Activated CD4-positive, alpha-beta T cell treated with anti-CD3 and anti-CD28 coated beads for 48 hours (primary cell): ENCODE results near the gene HNF4A.
"Not testable (repeated sequence)": the region's sequence is repeated elsewhere in the genome, so short reads cannot be mapped to it uniquely, and the experiment has no call there.

ENCODE experiments used
- DNase-seq: peaks from one replicate; pipeline ENCODE4 v3.0.0-alpha.2; 2020

Gene HNF4A

DNA sequence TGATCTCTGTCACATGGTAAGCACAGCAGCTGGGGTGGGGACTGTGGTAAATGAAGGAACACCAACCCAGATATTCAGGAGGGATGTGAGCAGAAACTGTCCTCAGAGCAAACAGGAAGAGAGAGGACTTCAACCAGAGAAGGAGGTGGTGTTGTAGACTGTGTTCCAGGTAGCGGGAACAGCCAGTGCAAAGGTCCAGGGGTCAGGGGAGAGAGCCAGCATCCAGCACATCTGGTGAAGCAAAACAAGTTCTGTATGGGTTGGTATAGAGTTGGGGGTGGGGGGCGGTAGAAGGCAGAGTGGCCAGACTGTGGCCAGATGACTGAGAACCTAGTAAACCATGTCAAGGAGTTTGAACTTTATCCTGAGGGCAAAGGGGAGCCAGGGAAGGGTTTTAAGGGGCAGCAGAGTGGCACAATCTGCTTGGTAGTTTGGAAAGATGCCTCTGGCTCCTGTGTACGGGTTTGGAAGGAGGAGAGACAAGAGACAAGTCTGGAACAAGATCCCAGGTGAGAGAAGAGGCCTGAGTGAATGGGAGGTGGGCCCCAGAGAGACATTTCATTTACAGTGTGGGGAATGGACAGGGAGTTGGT, 92.4 kb downstream of the HNF4A start:
- DNase-seq, result no peak

DNA sequence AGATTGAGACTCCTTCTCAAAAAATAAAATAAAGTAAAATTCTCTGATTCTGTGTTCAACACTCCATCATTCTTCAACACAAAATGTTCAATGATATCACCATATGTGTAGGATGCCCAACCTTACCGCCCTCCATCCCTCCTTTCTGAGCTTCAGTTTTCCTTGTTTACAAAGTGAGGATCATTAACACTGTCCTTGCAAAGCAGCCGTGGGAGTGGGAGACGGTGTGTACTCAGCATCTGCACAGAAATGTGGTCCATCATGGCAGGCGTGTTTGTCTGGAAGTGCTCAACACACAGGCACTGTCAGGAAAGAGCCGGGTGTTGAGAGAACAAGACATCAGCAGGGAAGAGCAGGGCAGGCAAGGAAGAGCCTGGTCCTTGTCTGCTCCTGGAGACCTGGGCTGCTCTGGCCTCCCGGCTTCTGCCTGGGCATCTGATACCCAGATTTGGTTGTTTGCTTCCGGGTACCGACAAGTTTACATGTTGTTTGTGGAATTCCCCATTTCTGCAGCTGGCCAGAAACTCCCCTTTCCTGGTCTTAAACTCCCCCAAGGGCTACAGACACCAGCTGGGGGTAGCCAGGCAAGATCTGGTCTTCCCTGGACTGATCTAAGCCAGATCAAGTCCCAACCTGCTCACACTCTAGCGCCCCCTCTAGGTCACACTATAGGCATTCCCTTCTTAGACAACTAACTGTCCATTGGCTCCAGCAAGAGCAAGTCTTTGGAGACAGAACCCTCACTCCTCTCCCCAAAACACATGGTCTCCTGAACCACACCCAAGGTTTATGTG, 93.5 kb downstream of the HNF4A start:
- DNase-seq, result peak; percentile 37

DNA sequence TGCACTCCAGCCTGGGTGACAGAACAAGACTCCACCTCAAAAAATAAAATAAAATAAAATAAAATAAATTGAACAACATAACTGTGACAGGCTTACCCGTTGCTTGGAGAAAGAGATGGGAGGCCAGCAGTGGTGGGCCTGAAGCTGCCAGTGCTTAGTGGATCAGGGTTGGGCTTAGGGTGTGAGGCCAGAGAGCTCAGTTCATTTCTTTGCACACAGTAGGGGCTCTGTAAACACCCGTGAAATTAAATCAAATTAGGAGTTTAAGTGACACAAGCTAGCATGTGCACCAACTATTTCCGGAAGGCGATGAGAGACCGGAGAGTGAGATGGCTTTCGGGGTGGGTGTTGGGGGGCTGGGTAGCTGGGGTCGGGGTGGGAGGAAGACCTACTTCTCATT, 94.4 kb downstream of the HNF4A start:
- no peak for DNase-seq

DNA sequence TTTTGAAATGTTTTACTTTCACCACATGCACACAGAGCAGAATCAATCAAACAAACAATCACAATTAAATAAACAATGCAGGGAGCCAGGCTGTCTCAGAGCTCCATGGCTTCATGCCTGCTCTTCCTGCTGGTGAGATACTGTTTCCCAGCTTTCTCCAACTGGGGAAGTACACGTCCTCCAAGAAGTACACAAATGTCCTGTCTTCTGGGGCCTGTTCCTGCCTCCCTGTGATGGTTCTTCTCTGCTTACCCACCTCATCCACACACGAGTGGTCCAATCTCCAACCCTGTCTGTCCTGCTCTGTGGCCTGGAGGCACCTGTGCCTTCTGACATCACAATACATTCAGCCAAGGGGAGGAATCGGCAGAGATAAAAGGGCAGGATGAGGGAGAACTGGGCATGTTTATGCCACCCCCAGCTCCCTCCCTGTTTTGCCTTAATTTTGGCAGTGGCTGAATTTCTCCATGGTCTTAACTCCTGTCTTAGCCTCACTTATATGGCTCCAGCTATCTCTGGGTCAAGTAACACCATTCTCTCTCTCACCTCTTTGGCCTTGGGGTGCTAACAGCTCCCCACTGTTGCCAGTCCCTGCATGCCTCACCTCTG, 94.9 kb downstream of the HNF4A start:
- no peak for DNase-seq

DNA sequence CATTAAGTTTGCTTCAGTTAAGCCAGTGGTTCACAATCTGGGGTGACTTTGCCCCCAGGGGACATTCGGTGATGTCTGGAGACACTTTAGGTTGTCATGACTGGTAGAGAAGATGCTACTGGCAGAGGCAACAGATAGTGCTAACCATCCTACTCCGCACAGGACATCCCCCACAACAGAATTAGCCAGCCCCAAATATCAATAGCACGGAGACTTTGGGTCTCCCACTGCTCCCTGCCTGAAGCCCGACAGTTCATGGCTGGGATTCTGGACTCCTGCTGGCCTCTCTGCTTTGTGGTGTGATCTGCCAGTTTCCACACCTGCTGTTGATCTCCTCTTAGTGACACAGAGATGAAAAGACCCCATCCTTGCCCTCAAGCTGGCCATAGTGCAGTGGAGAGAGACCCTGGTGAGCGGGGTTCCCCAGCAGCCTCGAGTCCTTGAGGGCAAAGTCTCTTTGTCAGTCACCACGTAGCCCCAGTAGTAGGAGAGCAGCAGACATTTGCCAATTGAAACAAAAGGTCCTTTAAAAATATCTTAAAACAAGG, 95.5 kb downstream of the HNF4A start:
- DNase-seq, result no peak

DNA sequence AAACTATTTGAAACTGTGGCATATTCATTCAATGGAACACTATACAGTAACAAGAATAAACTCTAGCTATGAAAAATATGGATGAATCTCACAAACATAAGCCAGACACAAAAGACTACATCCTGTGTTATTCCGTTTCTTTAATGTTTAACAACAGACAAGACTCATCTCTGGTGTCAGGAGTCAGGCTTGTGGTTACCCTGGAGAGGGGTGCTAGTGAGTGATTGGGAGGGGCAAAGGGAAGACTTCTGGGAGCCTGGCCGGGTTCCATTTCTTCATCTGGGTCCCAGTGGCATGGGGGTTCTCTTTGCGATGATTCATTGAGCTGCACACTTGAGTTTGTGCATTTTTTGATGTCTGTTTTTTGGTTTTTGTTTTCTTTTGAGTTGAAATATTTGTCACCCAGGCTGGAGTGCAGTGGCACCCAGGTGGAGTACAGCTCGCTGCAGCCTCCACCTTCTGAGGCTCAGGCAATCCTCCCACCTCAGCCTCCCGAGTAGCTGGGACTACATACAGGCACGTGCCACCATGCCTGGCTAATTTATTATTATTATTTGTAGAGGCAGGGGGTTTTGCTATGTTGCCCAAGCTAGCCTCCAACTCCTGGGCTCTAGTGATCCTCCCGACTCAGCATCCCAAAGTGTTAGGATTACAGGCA, 98.9 kb downstream of the HNF4A start:
- no peak for DNase-seq

DNA sequence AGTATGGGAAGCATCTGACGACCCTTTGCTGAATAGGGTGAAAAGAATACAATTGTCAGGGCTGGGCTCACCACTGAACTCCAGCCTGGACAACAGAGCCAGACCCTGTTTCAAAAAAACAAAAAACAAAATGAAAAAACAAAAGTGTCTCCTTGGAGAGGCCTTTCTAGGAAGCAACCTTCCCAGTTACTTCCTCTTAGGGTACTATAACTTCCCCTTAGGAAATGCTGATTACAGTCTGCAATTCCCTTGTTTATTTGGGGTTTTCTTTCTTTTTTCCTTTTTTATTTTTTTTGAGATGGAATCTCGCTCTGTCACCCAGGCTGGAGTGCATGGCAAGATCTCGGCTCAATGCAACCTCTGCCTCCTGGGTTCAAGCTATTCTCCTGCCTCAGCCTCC, 99.6 kb downstream of the HNF4A start:
- DNase-seq, result no peak

DNA sequence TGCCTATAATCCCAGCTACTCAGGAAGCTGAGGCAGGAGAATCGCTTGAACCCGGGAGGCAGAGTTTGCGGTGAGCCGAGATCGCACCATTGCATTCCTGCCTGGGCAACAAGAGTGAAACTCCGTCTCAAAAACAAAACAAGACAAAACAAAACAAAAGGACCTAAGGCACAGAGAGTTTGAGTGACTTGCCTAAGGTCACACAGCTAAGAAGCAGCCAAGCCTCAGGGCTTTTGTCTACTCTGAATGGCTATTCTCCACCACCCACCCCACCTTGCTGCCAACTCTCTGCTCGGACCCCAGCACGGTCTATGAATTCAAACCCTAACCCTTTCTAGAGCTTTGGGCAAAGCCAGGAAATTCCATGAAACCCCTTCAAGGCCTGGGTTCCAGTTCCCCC, 101.1 kb downstream of the HNF4A start:
- DNase-seq, result no peak

DNA sequence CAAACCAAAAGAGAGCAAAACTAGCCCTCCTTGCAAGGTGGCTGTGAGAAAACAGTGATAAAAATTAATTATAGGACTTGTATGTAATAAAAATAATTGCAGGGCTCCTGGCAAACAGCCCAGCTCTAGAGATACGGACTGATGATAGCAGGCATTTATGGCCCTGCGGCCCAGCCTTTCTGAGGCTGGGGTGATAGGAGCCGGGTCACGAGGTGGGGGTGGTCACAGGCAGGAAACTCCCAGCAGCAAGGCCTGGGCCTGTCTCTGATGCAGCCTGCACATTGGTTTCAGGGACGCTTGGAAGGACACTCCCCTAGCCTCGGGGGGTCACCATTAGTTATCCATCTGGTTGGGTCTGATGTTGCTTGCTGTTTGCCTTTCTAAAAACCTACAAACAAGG, 101.5 kb downstream of the HNF4A start:
- DNase-seq, result no peak

DNA sequence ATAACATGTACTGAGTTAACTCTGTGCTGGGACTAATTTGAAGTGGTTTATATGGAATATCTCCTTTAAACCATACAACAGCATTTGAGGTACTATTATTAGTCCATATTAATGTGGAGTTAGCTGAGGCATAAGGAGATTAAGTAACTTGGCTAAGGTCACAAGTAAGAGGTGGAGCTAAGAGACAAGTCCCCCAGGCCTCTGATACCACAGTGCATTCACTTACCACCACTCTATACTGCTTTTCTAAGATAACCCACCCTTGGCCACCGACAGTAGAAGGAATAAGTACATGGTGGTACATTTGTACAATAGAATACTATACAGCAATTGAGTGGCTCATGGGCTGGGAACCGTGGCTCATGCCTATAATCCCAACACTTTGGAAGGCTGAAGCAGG, 103.8 kb downstream of the HNF4A start:
- no peak for DNase-seq

DNA sequence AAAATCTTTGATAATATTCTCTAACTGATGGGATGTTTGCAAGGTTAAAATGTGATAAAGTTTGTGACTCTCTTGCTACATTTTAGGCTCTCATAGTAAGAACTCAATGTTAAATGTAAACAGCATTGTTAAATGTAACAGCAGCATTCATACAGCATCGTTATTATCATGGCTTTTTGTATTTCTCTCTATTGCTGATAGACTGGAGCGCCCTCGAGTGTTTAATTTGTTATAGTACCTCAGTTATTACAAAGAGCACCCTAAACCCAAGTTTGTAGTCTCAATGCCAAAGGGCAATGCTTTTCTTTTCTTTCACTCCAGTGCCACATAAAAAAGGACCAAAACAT, 105.3 kb downstream of the HNF4A start:
- no peak for DNase-seq

DNA sequence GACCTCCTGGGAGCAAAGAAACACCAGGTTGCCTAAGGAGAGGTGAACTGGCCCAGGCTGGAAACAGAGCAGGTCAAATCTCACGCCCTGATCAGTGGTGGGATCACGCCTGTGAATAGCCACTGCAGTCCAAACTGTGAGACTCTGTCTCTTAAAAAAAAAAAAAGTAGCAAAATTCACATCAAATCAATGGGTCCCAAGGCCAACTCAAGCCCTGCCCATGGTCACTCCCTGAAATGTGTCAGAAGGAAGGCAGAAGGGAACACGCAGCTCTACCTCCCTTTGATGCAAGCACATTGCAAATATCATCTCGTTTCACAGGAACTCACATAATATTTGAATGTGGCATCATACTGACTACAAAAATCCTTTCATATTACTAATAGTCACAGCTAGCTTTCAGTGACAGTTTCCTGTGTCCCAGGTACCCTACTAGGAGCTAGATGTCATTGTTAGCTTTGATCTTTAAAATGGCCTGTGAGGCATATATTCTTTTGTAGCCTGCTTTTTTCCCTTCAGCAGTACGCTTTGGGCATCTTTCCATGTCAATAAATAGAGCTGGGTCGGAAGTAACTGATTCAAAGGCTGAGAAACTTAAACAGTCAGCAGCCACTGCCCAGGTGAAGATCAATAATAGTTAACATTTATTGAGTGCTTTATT, 105.8 kb downstream of the HNF4A start:
- DNase-seq, result no peak

DNA sequence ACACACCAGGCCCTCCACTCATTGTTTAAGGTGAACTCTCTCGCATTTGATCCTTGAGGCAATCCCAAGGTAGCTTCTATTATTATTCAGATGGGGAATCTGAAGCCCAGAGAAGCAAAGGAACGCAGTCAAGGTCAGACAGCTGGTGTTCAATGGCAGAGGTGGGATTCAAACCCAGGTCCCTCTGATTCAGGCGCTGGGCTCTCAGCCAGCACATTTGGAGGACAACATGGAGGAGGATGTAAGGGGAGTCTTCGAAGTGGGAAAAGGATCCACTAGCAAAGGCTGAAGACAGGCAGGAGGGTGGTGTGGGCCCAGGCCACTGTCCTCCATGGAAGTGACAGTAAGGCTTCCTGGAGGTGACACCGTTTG, 106.3 kb downstream of the HNF4A start:
- no peak for DNase-seq

DNA sequence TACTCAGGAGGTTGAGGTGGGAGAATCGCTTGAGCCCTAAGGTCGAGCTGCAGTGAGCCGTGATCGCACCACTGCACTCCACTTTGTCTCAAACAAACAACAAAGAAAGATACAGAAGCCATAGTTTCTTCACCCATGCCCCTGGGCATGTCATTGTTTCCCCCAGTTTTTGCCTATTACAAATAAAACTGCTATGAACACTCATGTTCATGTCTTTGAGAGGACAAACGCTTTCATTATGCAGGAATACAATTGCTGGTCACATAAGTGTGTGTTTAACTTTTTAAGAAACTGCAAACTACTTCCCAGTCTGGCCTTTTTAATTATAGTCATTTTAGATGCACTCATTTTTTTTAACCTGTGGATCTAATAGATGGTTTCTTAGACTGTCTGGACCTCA, 108.0 kb downstream of the HNF4A start:
- DNase-seq, result no peak

DNA sequence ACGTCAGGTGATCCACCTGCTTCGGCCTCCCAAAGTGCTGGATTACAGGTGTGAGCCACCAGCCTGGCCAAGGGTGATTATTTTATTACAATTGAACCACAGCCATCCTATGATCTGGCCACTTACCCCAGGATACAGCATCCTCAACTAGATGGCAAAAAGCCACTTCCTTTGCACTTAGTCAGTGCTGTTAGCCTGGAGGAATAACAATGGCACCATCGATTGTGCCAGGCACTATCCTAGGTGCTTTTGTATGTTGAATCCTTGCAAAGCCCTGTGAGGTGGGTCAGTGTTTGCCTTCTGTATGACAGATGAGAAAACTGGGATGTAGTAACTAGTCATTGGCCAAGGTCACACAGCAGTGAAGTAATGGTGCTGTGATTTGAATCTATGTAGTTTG, 109.0 kb downstream of the HNF4A start:
- DNase-seq, result no peak

DNA sequence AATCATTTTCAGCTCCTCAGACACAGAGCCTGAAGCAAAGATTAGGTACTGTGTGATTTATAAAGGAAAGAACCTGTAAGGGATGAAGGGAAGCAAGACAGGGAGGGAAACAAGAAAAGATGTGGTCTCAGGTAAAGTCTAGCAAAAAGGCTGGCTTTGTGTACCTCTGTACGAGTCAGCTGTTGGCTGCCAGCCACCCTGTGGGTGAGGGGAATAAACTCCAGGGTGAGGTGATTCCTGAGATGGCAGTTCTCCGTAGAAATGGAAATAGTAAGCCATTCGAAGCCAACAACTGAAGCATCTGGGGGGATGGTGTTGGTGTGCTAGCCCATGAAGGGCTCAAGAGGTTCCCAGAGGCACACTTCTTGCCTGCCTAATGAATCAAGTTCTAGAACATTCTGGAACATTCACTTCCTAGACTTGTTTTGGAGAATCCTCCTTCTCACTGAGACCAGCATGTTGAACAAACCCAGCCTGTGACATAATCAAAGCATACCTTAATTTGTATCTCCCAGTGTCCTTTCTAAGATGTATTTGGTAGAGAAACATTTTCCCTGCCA, 109.6 kb downstream of the HNF4A start:
- no peak for DNase-seq

DNA sequence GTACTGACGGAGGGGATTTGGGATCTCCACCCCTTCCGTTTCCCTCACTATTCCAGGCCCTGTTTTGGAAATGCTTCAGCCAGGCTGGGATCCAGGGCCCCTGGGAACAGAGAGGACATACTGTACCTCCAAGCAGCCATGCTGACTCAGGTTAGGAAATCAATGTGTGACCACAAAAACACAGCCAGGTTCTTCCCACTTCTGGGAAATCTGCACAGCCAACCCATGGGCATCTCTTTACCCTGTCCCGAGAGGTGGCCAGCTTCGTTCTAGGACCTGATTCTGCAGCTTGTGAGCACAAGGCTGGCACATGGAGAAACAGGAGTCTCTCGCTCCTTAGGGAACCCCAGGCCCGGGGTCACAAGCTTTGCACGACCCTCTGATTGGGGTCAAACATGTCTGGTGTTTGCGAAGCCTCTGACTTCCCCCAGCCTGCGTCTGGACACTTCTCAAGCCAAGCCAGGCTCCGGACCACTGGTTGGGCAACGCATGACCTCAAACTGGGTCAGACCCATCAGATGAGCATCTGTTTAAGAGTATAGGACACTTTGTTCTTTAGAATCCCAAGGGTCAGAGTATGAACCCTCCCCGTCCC, 111.9 kb downstream of the HNF4A start:
- DNase-seq, result no peak

DNA sequence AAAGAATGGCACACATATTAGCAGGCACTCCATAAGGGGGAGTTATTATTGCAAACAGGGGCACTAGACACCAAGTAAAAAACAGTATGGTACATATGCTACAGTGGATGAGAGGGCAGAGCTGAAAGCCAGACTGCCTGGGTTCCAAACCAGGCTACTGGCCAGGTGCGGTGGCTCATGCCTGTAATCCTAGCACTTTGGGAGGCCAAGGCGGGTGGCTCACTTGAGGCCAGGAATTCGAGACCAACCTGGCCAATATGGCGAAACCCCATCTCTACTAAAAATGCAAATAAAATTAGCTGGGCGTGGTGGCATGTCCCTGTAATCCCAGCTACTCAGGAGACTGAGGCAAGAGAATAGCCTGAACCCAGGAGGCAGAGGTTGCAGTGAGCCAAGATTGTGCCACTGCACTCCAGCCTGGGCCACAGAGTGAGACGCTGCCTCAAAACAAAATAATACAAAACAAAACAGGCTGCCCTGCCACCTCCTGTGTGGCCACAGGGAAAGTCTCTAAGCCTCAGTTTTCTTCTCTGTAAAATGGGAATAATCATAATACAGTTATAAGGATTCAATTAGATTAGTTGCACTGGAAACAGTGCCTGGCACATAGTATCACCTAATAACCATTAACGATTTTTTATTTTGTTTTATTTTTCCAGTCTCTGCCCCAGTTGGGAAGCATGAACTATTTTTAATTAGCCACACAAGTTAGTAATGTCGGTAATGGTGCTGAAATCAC, 112.7 kb downstream of the HNF4A start:
- DNase-seq, result no peak

DNA sequence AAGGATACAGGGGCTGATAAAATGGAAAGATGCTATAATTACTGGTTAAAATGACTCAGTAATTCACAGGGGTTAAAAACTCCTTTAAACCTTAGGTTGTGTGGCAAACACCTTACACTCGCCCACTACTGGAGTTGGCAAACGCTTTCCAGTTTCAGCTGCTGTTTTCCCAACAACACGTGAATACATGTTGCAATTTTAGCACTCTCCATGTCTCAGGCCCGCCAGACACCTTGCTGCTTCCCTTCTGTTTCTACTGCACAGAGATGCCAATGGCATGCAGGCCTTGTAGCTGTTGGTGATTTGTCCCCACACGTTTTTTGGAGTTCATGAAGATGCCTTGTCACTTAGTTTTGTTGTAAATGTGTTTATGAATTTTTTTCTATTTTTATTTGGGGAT, 114.8 kb downstream of the HNF4A start:
- DNase-seq, result no peak

DNA sequence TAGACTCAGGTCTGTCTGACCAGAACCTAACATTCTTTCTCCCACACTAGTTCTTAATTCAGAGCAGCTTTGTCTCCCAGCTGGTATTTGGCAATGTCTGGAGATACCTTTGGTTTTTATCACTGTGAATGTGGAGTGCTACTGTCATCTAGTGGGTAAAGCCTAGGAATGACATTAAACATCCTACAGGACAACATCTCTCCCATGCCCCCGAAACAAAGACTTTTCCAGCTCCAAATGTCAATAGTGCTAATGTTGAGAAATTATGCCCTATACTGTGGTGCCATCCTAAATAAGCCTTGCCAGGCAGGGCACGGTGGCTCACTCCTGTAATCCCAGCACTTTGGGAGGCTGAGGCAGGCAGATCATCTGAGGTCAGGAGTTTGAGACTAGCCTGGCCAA, 116.0 kb downstream of the HNF4A start:
- DNase-seq, result no peak

DNA sequence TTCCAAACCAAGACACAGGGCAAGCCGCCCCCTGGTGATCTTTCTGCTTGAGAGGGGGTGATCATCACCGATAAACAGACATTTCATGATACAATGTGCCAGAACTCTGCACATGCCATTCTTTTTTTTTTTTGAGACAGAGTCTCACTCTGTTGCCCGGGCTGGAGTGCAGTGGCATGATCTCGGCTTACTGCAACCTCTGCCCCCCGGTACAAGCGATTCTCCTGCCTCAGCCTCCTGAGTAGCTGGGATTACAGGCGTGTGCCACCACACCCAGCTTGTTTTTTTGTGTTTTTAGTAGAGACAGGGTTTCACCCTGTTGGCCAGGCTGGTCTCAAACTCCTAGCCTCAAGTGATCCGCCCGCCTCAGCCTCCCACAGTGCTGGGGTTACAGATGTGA, 116.8 kb downstream of the HNF4A start:
- DNase-seq, result not testable (repeated sequence)

DNA sequence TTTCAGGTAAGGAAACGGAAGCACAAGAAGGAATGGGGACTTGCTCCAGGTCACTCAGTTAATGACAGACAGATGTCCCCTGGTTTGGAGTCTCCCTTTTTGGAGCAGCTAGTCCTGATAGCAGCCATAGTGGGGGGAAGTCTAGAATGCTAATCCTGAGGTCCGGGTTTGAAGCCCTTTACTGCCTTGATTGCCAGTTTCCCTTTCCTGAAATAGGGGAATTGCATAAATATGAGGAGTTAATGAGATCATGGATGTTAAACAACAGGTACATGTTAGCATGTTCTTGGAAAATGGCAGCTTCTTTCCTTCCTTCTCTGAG, 119.8 kb downstream of the HNF4A start:
- no peak for DNase-seq
